HG03432 (cell line): ENCODE measurements around the gene RADX.

ENCODE experiments used
- ATAC-seq: cut with Tn5 transposase; IDR thresholded peaks from one replicate; pipeline ENCODE4 v1.9.1; 2021; ENCODE audit warnings: mild to moderate bottlenecking, moderate library complexity; ENCODE audit not compliant: unreplicated experiment

RADX gene

GRCh38 chrX:106680716-106681115 is 68.9 kb downstream of the RADX start:
- no peak for ATAC-seq

- ATAC-seq: no peak
These were observed 72.4 kb downstream of the RADX start for GRCh38 chrX:106684207-106684606.

- no peak for ATAC-seq
These were observed 80.8 kb downstream of the RADX start for GRCh38 chrX:106692425-106693065.

- ATAC-seq: no peak
These were observed 84.7 kb downstream of the RADX start for GRCh38 chrX:106696502-106696901.

- ATAC-seq: no peak
These were observed 86.9 kb downstream of the RADX start for GRCh38 chrX:106698693-106699092.

GRCh38 chrX:106702636-106703035 is 90.9 kb downstream of the RADX start:
- no peak for ATAC-seq

GRCh38 chrX:106706466-106706865 is 94.7 kb downstream of the RADX start:
- ATAC-seq: no peak

GRCh38 chrX:106707771-106708454 is 96.1 kb downstream of the RADX start:
- no peak for ATAC-seq

- ATAC-seq: no peak
These were observed 99.0 kb downstream of the RADX start for GRCh38 chrX:106710771-106711170.

- ATAC-seq: no peak
These were observed 99.6 kb downstream of the RADX start for GRCh38 chrX:106711375-106711774.

GRCh38 chrX:106716004-106716403 is 104.2 kb downstream of the RADX start:
- ATAC-seq: no peak

GRCh38 chrX:106716463-106716862 is 104.7 kb downstream of the RADX start:
- no peak for ATAC-seq

GRCh38 chrX:106718709-106719108 is 106.9 kb downstream of the RADX start:
- ATAC-seq: no peak

- no peak for ATAC-seq
These were observed 114.2 kb downstream of the RADX start for GRCh38 chrX:106725931-106726330.

- no peak for ATAC-seq
These were observed 115.0 kb downstream of the RADX start, which contains the start of gene RNF128 for GRCh38 chrX:106726485-106727437. Gene RNF128 (plus strand): TSS chrX:106726701. CDS start chrX:106726914, 213 bp downstream.

GRCh38 chrX:106728337-106728736 is 116.6 kb downstream of the RADX start:
- no peak for ATAC-seq
